ENCODE results near the gene WDR53. TPM values are rescaled to one million over a fixed set of nuclear protein-coding genes. Genes with fewer than 3 reads are reported as not detected.

Gene WDR53
- polyA plus RNA-seq, 3 donors = 4.1 to 6.7 (median 5.3) TPM

DNA sequence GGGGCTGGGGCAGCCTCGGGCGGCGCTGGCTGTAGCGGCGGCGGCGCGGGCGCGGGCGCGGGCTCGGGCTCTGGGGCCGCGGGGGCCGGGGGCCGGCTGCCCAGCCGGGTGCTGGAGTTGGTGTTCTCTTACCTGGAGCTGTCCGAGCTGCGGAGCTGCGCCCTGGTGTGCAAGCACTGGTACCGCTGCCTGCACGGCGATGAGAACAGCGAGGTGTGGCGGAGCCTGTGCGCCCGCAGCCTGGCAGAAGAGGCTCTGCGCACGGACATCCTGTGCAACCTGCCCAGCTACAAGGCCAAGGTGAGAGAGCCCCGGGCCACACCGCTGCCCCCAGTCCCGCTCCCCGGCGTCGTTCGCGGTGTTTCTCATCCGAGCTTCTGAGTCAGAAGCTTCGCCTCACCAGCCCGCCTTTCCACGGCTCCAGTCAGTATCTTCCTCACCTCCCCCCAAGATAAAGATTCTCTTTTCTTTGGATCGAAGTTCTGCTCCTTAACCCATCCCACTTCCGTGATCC is 706 bp upstream of the WDR53 start:
- H3K27me3 Mint-ChIP-seq (ENCODE audit: low read depth in 3 of 3) = no peaks in the 10 kb centered on the region
- Histone ChIP-seq H4K20me1 (ENCODE audit: insufficient read depth, low read length) (peaks cover 17% of the 10 kb centered on the region), H3K27ac (ENCODE audit: low read depth in 1 of 2, low read length in 2 of 2) (peak overlapping the region; percentile 25 to 69), H2AFZ (ENCODE audit: insufficient read depth, low read depth, low read length, poor library complexity, severe bottlenecking) (peak overlapping the region; percentile 96), H3K4me1 (ENCODE audit: control insufficient read depth in 1 of 2, insufficient read depth in 2 of 2, low read length in 2 of 2) (peaks cover 30 to 47% of the 10 kb centered on the region in 2 donors), H3K9ac (ENCODE audit: insufficient read depth, low read length, poor library complexity, severe bottlenecking) (peak overlapping the region; percentile 83), H3K4me3 (replicated peaks in 1 of 3; ENCODE audit: low read depth in 2 of 3, low read length in 3 of 3) (peak overlapping the region; percentile 47 to 98 (median 74)), H3K27me3 (ENCODE audit: control insufficient read depth in 2 of 2, insufficient read depth in 2 of 2, low read length in 2 of 2) (no peaks in the 10 kb centered on the region), H3K4me2 (replicated peaks; ENCODE audit: extremely low read depth, low read length, poor library complexity, severe bottlenecking) (peak overlapping the region; percentile 99), H3K79me2 (ENCODE audit: insufficient read depth, low read length) (peaks cover 86% of the 10 kb centered on the region), H3K9me3 (replicated peaks in 1 of 2; ENCODE audit: control insufficient read depth in 1 of 2, insufficient read depth in 1 of 2, low read length in 2 of 2) (no peaks in the 10 kb centered on the region), H3K36me3 (replicated peaks in 1 of 2; ENCODE audit: control insufficient read depth in 1 of 2, insufficient read depth in 2 of 2, low read length in 2 of 2) (peaks cover 6 to 12% of the 10 kb centered on the region in 2 donors)
- DNase-seq = peak in 1 of 3 donors; percentile 20
- 0% methylated on average over 44 of the region's 44 CpGs for WGBS (ENCODE audit: insufficient coverage)
- intact Hi-C loops (cut with micrococcal nuclease) = loop anchor here in 1 of 2 donors (5.0 kb wide), 1 partner anchor 373 kb away; the partner anchor contains the start of gene NCBP2
- H3K9me3 Mint-ChIP-seq = no peaks in the 10 kb centered on the region
- H3K27ac Mint-ChIP-seq = peak overlapping the region; percentile 17 to 91 (median 77)
- peak overlapping the region; percentile 80 to 86 for H3K4me3 Mint-ChIP-seq
- H3K4me1 Mint-ChIP-seq = peaks cover 27% of the 10 kb centered on the region
- TF ChIP-seq, protein P1, sequence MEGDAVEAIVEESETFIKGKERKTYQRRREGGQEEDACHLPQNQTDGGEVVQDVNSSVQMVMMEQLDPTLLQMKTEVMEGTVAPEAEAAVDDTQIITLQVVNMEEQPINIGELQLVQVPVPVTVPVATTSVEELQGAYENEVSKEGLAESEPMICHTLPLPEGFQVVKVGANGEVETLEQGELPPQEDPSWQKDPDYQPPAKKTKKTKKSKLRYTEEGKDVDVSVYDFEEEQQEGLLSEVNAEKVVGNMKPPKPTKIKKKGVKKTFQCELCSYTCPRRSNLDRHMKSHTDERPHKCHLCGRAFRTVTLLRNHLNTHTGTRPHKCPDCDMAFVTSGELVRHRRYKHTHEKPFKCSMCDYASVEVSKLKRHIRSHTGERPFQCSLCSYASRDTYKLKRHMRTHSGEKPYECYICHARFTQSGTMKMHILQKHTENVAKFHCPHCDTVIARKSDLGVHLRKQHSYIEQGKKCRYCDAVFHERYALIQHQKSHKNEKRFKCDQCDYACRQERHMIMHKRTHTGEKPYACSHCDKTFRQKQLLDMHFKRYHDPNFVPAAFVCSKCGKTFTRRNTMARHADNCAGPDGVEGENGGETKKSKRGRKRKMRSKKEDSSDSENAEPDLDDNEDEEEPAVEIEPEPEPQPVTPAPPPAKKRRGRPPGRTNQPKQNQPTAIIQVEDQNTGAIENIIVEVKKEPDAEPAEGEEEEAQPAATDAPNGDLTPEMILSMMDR (IDR thresholded peaks at IDR 0.05) = no peak
- H3K36me3 Mint-ChIP-seq = peaks cover 9 to 16% of the 10 kb centered on the region in 2 donors

DNA sequence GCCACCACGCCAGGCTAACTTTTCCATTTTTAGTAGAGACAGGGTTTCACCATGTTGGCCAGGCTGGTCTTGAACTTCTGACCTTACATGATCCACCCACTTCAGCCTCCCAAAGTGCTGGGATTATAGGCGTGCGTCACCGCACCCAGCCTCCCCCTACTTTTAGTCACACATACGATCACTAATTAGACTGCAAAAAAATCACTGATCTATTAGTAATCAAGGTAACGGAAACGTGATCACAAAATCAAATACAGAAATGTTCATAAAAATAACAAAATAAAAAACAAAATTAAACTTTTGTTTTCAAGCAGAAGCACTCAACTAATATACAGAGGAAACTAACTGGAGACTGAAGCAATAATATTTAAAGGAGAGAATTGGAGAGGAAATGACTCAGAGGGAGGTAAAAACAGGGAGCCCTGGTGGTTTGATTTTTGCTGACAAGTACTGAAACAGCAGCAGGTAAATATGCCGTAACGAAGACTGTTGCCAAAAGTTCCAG is 4.6 kb downstream of the WDR53 start:
- DNase-seq = no peak
- H3K79me2 ChIP-seq (ENCODE audit: insufficient read depth, low read length) = peaks cover 58% of the 10 kb centered on the region
- H3K36me3 Mint-ChIP-seq = peaks cover 31 to 45% of the 10 kb centered on the region in 2 donors
- 6% methylated on average over 2 of the region's 9 CpGs for WGBS (ENCODE audit: insufficient coverage)
- peaks cover 15 to 58% of the 10 kb centered on the region in 2 donors for H3K36me3 ChIP-seq (replicated peaks in 1 of 2; ENCODE audit: control insufficient read depth in 1 of 2, insufficient read depth in 2 of 2, low read length in 2 of 2)
- no peaks in the 10 kb centered on the region for H4K20me1 ChIP-seq (ENCODE audit: insufficient read depth, low read length)
- H3K4me1 ChIP-seq (ENCODE audit: control insufficient read depth in 1 of 2, insufficient read depth in 2 of 2, low read length in 2 of 2) = peaks cover 8 to 17% of the 10 kb centered on the region in 2 donors
- H3K27ac ChIP-seq (ENCODE audit: low read depth in 1 of 2, low read length in 2 of 2) = no peak overlapping the region
- H2AFZ ChIP-seq (ENCODE audit: insufficient read depth, low read depth, low read length, poor library complexity, severe bottlenecking) = no peak overlapping the region
- no peaks in the 10 kb centered on the region for H3K27me3 ChIP-seq (ENCODE audit: control insufficient read depth in 2 of 2, insufficient read depth in 2 of 2, low read length in 2 of 2)
- no peak overlapping the region for H3K9ac ChIP-seq (ENCODE audit: insufficient read depth, low read length, poor library complexity, severe bottlenecking)
- TF ChIP-seq, protein P1 (IDR thresholded peaks at IDR 0.05) = no peak
- no peak overlapping the region for H3K4me3 Mint-ChIP-seq
- intact Hi-C loops (cut with micrococcal nuclease) = no loop called here
- peak overlapping the region in 2 of 7 donors; percentile 27 to 78 for H3K27ac Mint-ChIP-seq
- no peaks in the 10 kb centered on the region for H3K9me3 Mint-ChIP-seq
- peaks cover 21% of the 10 kb centered on the region for H3K4me1 Mint-ChIP-seq
- H3K4me2 ChIP-seq (replicated peaks; ENCODE audit: extremely low read depth, low read length, poor library complexity, severe bottlenecking) = no peak overlapping the region
- no peaks in the 10 kb centered on the region for H3K9me3 ChIP-seq (replicated peaks in 1 of 2; ENCODE audit: control insufficient read depth in 1 of 2, insufficient read depth in 1 of 2, low read length in 2 of 2)
- H3K4me3 ChIP-seq (replicated peaks in 1 of 3; ENCODE audit: low read depth in 2 of 3, low read length in 3 of 3) = no peak overlapping the region
- no peaks in the 10 kb centered on the region for H3K27me3 Mint-ChIP-seq (ENCODE audit: low read depth in 3 of 3)

All from CD14-positive monocyte (primary cell).